GM12878 (cell line): ENCODE results near the gene TADA3.

Experiments
- BCL3 ChIP-seq: IDR thresholded peaks from 2 replicates; pipeline ENCODE4 v1.6.1; 2011; ENCODE audit warnings: borderline replicate concordance, low read depth, mild to moderate bottlenecking, moderate library complexity, low read length; ENCODE audit not compliant: insufficient read depth, poor library complexity, severe bottlenecking
- MYC ChIP-seq: IDR thresholded peaks from 2 replicates; pipeline ENCODE4 v1.6.1; 2011; ENCODE audit warnings: mild to moderate bottlenecking, low read length, moderate library complexity, inconsistent platforms; ENCODE audit not compliant: insufficient read depth, insufficient replicate concordance, insufficient read length, severe bottlenecking
- POLR2A ChIP-seq: IDR thresholded peaks from 2 replicates; pipeline ENCODE4 v1.6.1; 2011; ENCODE audit warnings: low read depth, mild to moderate bottlenecking, low read length
- PRDM15 ChIP-seq: fragments of 450-650 bp; formaldehyde crosslinking; IDR thresholded peaks from 2 replicates; pipeline ENCODE4 v1.4.0; 2020; ENCODE audit warnings: mild to moderate bottlenecking, moderate library complexity
- SIN3A ChIP-seq: IDR thresholded peaks from 2 replicates; pipeline ENCODE4 v1.6.1; 2012; ENCODE audit warnings: low read depth, low read length, improper control_type of control experiment
- TARDBP ChIP-seq: IDR thresholded peaks from 2 replicates; pipeline ENCODE4 v1.6.1; 2016; ENCODE audit warnings: borderline replicate concordance
- USF2 ChIP-seq: IDR thresholded peaks from 2 replicates; pipeline ENCODE4 v1.6.1; 2011; ENCODE audit warnings: low read depth, low read length, improper control_type of control experiment, borderline replicate concordance
- ZNF274 ChIP-seq: IDR thresholded peaks from one replicate; pipeline ENCODE4 v1.8.0; 2011; ENCODE audit not compliant: insufficient read length, insufficient read depth

- TF ChIP-seq ZNF274 (no peak), USF2 (no peak), BCL3 (no peak), POLR2A (no peak), MYC (no peak), TARDBP (no peak), SIN3A (no peak), PRDM15 (CRISPR knock-in tag) (no peak)
Measured at GRCh38 chr3:9748031-9748430, 44.2 kb downstream of the TADA3 start.
